AG10803 (cell line): ENCODE results near the gene LTB4R.
"Not testable (repeated sequence)": the region's sequence is repeated elsewhere in the genome, so short reads cannot be mapped to it uniquely, and the experiment has no call there.

Experiments
- DNase-seq: peaks from one replicate; pipeline ENCODE4 v3.0.0; 2010; ENCODE audit warnings: low read depth
- H3K4me3 ChIP-seq: 2 replicates; pipeline ENCODE4 v1.5.1; 2011; ENCODE audit warnings: mild to moderate bottlenecking, low read length, control low read depth
- CTCF ChIP-seq: conservative IDR thresholded peaks from 2 replicates; pipeline ENCODE4 v1.5.1; 2011; ENCODE audit warnings: mild to moderate bottlenecking, low read length, control low read depth, inconsistent platforms

Gene LTB4R

GRCh38 chr14:24327303-24327702, 16.0 kb downstream of the LTB4R start:
- no peak for TF ChIP-seq CTCF
- no peak for DNase-seq
- H3K4me3 ChIP-seq = no peak overlapping the region

GRCh38 chr14:24327914-24328313, 16.6 kb downstream of the LTB4R start:
- DNase-seq, H3K4me3 ChIP-seq: not testable (repeated sequence)
- TF ChIP-seq CTCF = peak; percentile 36

GRCh38 chr14:24329073-24329663, 17.9 kb downstream of the LTB4R start:
- TF ChIP-seq CTCF = no peak
- no peak for DNase-seq
- H3K4me3 ChIP-seq = no peak overlapping the region

GRCh38 chr14:24329736-24330135, 18.4 kb downstream of the LTB4R start:
- DNase-seq = no peak
- no peak overlapping the region for H3K4me3 ChIP-seq
- TF ChIP-seq CTCF = no peak

GRCh38 chr14:24330973-24331674, 19.8 kb downstream of the LTB4R start:
- no peak overlapping the region for H3K4me3 ChIP-seq
- no peak for TF ChIP-seq CTCF
- DNase-seq = no peak

GRCh38 chr14:24331731-24332267, 20.5 kb downstream of the LTB4R start:
- H3K4me3 ChIP-seq = no peak overlapping the region
- no peak for TF ChIP-seq CTCF
- no peak for DNase-seq
